CD14-positive monocyte (primary cell): Measurements from ENCODE around the gene PFKL. TPM values are rescaled to one million over a fixed set of nuclear protein-coding genes. Genes with fewer than 3 reads are reported as not detected.

Experiments
- DNase-seq, 3 donors: peaks; one replicate each; pipeline ENCODE4 v3.0.0-alpha.2; 2011 to 2022
- H2AFZ ChIP-seq: 2 replicates; pipeline ENCODE4 v1.6.0; 2012; ENCODE audit warnings: mild to moderate bottlenecking, low read depth, low read length, inconsistent platforms; ENCODE audit not compliant: insufficient read depth, poor library complexity, severe bottlenecking
- H3K27ac ChIP-seq, 2 donors: 1 replicate in 1 of 2; 2 replicates in 1 of 2; pipeline ENCODE4 v1.5.1; 2012 to 2013; ENCODE audit warnings: low read length in 2 of 2, control low read depth in 1 of 2, inconsistent platforms in 1 of 2, low read depth in 1 of 2, mild to moderate bottlenecking in 1 of 2
- H3K27me3 ChIP-seq, 2 donors: one replicate each; pipeline versions ENCODE4 v1.6.0 to v1.6.1; 2011 to 2013; ENCODE audit warnings: low read length in 2 of 2; ENCODE audit not compliant: control insufficient read depth in 2 of 2, insufficient read depth in 2 of 2
- H3K36me3 ChIP-seq, 2 donors: replicated peaks in 1 of 2; 1 replicate in 1 of 2; 2 replicates in 1 of 2; pipeline versions ENCODE4 v1.5.1 to v1.6.1; 2012 to 2013; ENCODE audit warnings: low read length in 2 of 2, control low read depth in 1 of 2, inconsistent platforms in 1 of 2, mild to moderate bottlenecking in 1 of 2; ENCODE audit not compliant: insufficient read depth in 2 of 2, control insufficient read depth in 1 of 2
- H3K4me1 ChIP-seq, 2 donors: 1 replicate in 1 of 2; 2 replicates in 1 of 2; pipeline versions ENCODE4 v1.5.1 to v1.6.1; 2012 to 2013; ENCODE audit warnings: low read length in 2 of 2, control low read depth in 1 of 2, inconsistent platforms in 1 of 2, mild to moderate bottlenecking in 1 of 2, moderate library complexity in 1 of 2; ENCODE audit not compliant: insufficient read depth in 2 of 2, control insufficient read depth in 1 of 2
- H3K4me2 ChIP-seq: replicated peaks from 2 replicates; pipeline ENCODE3; 2012; ENCODE audit warnings: low read length, moderate library complexity, mild to moderate bottlenecking; ENCODE audit not compliant: poor library complexity, severe bottlenecking; ENCODE audit errors: extremely low read depth
- H3K4me3 ChIP-seq, 3 experiments: fragments of 200-600 bp in 1 of 3; sonication (generic) in 1 of 3; replicated peaks in 1 of 3; 1 replicate in 2 of 3; 2 replicates in 1 of 3; pipeline ENCODE4 v1.5.1; 2011 to 2013; ENCODE audit warnings: low read length in 3 of 3, mild to moderate bottlenecking in 3 of 3, control low read depth in 2 of 3, low read depth in 2 of 3, inconsistent platforms in 1 of 3, moderate library complexity in 1 of 3
- H3K79me2 ChIP-seq: 2 replicates; pipeline ENCODE4 v1.6.0; 2012; ENCODE audit warnings: mild to moderate bottlenecking, control low read depth, inconsistent platforms, low read length, moderate library complexity; ENCODE audit not compliant: insufficient read depth
- H3K9ac ChIP-seq: 2 replicates; pipeline ENCODE4 v1.6.0; 2017; ENCODE audit warnings: low read length, mild to moderate bottlenecking; ENCODE audit not compliant: insufficient read depth, poor library complexity, severe bottlenecking
- H3K9me3 ChIP-seq, 2 donors: replicated peaks in 1 of 2; 1 replicate in 1 of 2; 2 replicates in 1 of 2; pipeline versions ENCODE4 v1.5.1 to v1.6.1; 2012 to 2013; ENCODE audit warnings: low read length in 2 of 2, control low read depth in 1 of 2; ENCODE audit not compliant: control insufficient read depth in 1 of 2, insufficient read depth in 1 of 2
- H4K20me1 ChIP-seq: 2 replicates; pipeline ENCODE4 v1.6.0; 2012; ENCODE audit warnings: mild to moderate bottlenecking, low read length, control low read depth, moderate library complexity; ENCODE audit not compliant: insufficient read depth
- H3K27ac Mint-ChIP-seq, 7 donors: one replicate each; pipeline ENCODE4 v1.8.0; 2020; ENCODE audit warnings: mild to moderate bottlenecking in 7 of 7, mixed read lengths in 7 of 7, moderate library complexity in 6 of 7, inconsistent platforms in 2 of 7
- H3K27me3 Mint-ChIP-seq, 3 donors: one replicate each; pipeline ENCODE4 v1.8.0; 2021 to 2022; ENCODE audit warnings: low read depth in 3 of 3, mild to moderate bottlenecking in 3 of 3, mixed read lengths in 3 of 3, moderate library complexity in 3 of 3, inconsistent platforms in 1 of 3
- H3K36me3 Mint-ChIP-seq, 2 donors: one replicate each; pipeline ENCODE4 v1.8.0; 2020; ENCODE audit warnings: mixed read lengths in 2 of 2, inconsistent platforms in 1 of 2, mild to moderate bottlenecking in 1 of 2
- H3K4me1 Mint-ChIP-seq: one replicate; pipeline ENCODE4 v1.8.0; 2020; ENCODE audit warnings: mild to moderate bottlenecking, mixed read lengths
- H3K4me3 Mint-ChIP-seq, 2 donors: one replicate each; pipeline ENCODE4 v1.8.0; 2020; ENCODE audit warnings: mild to moderate bottlenecking in 2 of 2, mixed read lengths in 2 of 2, moderate library complexity in 1 of 2
- H3K9me3 Mint-ChIP-seq, 7 donors: one replicate each; pipeline ENCODE4 v1.8.0; 2020 to 2022; ENCODE audit warnings: mixed read lengths in 7 of 7, mild to moderate bottlenecking in 6 of 7, moderate library complexity in 6 of 7, inconsistent platforms in 2 of 7
- WGBS: methylation state at CpG from one replicate; pipeline ENCODE4 v1.1.5; 2013; ENCODE audit warnings: missing lambda C conversion rate; ENCODE audit not compliant: insufficient coverage; 5-methylcytosine and 5-hydroxymethylcytosine counted together
- intact Hi-C, 2 donors: fragments of 100-400 bp; cut with micrococcal nuclease; formaldehyde crosslinking; loops; one replicate each; pipeline versions ENCODE4 v1.15.0 to v1.15.1; 2023
- polyA plus RNA-seq, 3 donors: library from polyadenylated mRNA; depleted of rRNA in 1 of 3; unstranded in 2 of 3; stranded (reverse) in 1 of 3; fragments of 300-500 nt in 2 of 3; fragments of >200 nt in 1 of 3; fragmentation: Illumina TruSeq in 2 of 3; gene quantifications; 1 replicate in 2 of 3; 2 replicates in 1 of 3; pipeline ENCODE4 v1.2.3, GENCODE V29; 2012 to 2021
- TF ChIP-seq, protein P1 (sequence below): fragments of 200-600 bp; IDR thresholded peaks from one replicate; pipeline ENCODE4 v1.8.0; 2022; ENCODE audit warnings: antibody characterized with exemption, mild to moderate bottlenecking

The PFKL gene
- polyA plus RNA-seq, 3 donors: 105 to 133 (median 113) TPM

DNA sequence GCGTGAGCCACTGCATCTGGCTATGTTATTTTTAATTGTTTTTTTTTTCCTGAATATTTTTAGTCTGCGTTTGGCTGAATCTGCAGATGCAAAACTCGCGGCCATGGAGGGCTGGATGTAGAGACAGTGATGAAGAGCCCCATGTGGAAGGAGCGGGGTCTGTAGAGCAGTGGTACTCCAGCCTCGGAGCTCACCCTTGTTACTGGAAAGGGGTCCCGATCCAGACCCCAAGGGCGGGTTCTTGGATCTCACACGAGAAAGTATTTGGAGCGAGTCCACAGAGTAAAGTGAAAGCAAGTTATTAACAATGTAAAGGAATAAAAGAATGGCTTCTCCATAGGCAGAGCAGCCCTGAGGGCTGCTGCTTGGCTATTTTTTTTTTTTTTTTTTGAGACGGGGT lies 56.3 kb downstream of the PFKL start:
- Mint-ChIP-seq H3K4me3 (no peak overlapping the region), H3K27ac (peak overlapping the region in 6 of 7 donors; percentile 75 to 93 (median 80)), H3K9me3 (peaks cover 0 to 14% (median 0%) of the 10 kb centered on the region in 7 donors), H3K4me1 (peaks cover 84% of the 10 kb centered on the region), H3K27me3 (peaks cover 0 to 7% (median 3%) of the 10 kb centered on the region in 3 donors), H3K36me3 (peaks cover 33 to 47% of the 10 kb centered on the region in 2 donors)
- Histone ChIP-seq H3K27ac (peak overlapping the region in 1 of 2 donors; percentile 63), H3K4me3 (no peak overlapping the region), H3K4me1 (peaks cover 83 to 100% of the 10 kb centered on the region in 2 donors), H3K9me3 (no peaks in the 10 kb centered on the region), H3K27me3 (no peaks in the 10 kb centered on the region), H3K4me2 (no peak overlapping the region), H2AFZ (no peak overlapping the region), H4K20me1 (no peaks in the 10 kb centered on the region), H3K36me3 (peaks cover 24 to 30% of the 10 kb centered on the region in 2 donors), H3K9ac (no peak overlapping the region), H3K79me2 (peaks cover 54% of the 10 kb centered on the region)
- no peak for DNase-seq
- TF ChIP-seq, protein P1, sequence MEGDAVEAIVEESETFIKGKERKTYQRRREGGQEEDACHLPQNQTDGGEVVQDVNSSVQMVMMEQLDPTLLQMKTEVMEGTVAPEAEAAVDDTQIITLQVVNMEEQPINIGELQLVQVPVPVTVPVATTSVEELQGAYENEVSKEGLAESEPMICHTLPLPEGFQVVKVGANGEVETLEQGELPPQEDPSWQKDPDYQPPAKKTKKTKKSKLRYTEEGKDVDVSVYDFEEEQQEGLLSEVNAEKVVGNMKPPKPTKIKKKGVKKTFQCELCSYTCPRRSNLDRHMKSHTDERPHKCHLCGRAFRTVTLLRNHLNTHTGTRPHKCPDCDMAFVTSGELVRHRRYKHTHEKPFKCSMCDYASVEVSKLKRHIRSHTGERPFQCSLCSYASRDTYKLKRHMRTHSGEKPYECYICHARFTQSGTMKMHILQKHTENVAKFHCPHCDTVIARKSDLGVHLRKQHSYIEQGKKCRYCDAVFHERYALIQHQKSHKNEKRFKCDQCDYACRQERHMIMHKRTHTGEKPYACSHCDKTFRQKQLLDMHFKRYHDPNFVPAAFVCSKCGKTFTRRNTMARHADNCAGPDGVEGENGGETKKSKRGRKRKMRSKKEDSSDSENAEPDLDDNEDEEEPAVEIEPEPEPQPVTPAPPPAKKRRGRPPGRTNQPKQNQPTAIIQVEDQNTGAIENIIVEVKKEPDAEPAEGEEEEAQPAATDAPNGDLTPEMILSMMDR: no peak
- 96% methylated on average over 8 of the region's 11 CpGs for WGBS
- intact Hi-C loops: no loop called here

- peaks cover 0 to 14% (median 0%) of the 10 kb centered on the region in 7 donors for H3K9me3 Mint-ChIP-seq
- Histone ChIP-seq H3K4me3 (no peak overlapping the region), H3K9me3 (no peaks in the 10 kb centered on the region), H3K9ac (no peak overlapping the region), H3K36me3 (peaks cover 24 to 30% of the 10 kb centered on the region in 2 donors), H3K4me2 (no peak overlapping the region), H3K4me1 (peaks cover 82 to 97% of the 10 kb centered on the region in 2 donors), H2AFZ (no peak overlapping the region), H3K79me2 (peaks cover 54% of the 10 kb centered on the region), H3K27me3 (no peaks in the 10 kb centered on the region), H3K27ac (peak overlapping the region in 1 of 2 donors; percentile 63), H4K20me1 (no peaks in the 10 kb centered on the region)
- H3K4me3 Mint-ChIP-seq: no peak overlapping the region
- intact Hi-C loops: no loop called here
- peak overlapping the region; percentile 67 to 93 (median 84) for H3K27ac Mint-ChIP-seq
- H3K4me1 Mint-ChIP-seq: peaks cover 85% of the 10 kb centered on the region
- DNase-seq: peak; percentile 62 to 84 (median 66)
- peaks cover 34 to 47% of the 10 kb centered on the region in 2 donors for H3K36me3 Mint-ChIP-seq
- WGBS: 71% methylated on average over 5 of the region's 6 CpGs
- peaks cover 0 to 7% (median 0%) of the 10 kb centered on the region in 3 donors for H3K27me3 Mint-ChIP-seq
- TF ChIP-seq, protein P1: no peak
These were observed 56.8 kb downstream of the PFKL start for GRCh38 chr21:44356636-44357035.
